GM18873 (cell line): ENCODE measurements around the gene FBLIM1.

Experiments used
- ATAC-seq: cut with Tn5 transposase; IDR thresholded peaks from one replicate; pipeline ENCODE4 v1.9.1; 2021; ENCODE audit warnings: mild to moderate bottlenecking, moderate library complexity, moderate number of reproducible peaks; ENCODE audit not compliant: unreplicated experiment, low FRiP score

Gene FBLIM1, protein sequence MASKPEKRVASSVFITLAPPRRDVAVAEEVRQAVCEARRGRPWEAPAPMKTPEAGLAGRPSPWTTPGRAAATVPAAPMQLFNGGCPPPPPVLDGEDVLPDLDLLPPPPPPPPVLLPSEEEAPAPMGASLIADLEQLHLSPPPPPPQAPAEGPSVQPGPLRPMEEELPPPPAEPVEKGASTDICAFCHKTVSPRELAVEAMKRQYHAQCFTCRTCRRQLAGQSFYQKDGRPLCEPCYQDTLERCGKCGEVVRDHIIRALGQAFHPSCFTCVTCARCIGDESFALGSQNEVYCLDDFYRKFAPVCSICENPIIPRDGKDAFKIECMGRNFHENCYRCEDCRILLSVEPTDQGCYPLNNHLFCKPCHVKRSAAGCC

DNA sequence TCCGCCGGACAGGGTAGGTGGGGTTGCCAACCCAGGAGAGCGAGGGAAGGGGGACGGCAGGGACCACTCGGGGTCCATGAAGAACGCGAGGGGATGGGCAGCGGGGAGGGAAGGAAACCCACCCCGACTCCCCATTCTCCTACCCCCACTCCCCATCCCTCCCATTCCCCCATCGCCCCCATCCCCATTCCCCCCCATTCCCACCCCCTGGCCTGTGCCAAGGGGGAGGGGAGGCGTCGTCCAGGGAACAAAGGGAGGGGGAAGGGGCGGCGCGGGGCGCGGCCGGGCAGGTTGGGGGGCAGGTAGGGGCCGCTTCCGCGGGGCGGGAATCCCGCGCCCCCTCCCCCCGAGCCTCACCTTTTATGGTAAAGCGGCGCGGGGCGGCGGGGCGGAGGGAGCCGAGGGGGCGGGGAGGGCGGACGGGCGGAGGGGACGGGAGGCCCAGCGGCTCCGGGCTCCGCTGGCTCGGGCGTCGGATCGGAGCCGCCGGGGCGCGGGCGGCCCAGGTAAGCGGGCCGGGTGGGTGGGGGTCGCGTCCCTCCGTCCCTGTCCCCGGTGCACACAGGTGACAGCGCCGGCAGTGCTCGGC, at the start of gene FBLIM1:
TSS of gene FBLIM1 (plus strand) at position 453 of the 589 bp plus-strand sequence. CDS start 6,189 bp downstream, outside the sequence.
- ATAC-seq: no peak

DNA sequence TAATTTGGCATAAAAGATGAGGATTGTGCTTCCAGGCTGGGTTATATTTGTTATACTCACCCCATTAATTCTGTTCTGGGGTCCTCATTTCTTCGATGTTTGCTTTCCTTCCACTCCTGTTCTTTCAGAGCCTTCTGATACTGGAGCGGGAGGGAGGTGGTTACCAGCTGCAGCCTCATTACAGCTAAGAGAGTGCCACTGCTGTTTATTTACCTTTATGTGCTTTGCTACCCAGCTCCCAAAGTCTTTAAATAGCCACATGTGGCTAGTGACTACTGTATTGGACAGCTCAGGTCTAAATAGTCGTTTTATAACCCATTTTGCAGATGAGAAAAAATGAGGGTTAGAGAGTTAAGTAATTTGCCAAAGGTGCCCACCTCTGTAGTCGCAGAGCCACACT, 49.4 kb upstream of the FBLIM1 start:
- no peak for ATAC-seq

DNA sequence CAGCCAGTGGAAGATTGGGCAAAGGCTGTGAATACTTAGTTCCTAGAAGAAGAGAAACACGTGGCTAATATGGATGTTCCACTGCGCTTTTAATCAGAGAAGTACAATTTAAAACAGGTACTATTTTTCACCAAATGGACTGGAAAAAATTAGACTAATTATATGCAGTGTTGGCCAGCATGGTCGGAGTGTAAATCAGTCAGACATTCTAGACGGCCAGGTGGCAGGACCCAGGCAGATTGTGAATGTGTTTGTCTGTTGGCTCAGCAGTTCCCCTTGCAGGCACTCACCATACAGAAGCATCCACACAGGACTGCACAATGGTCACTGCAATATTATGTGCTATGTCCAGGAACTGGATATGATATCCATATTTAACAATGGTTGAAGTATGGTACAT, 46.4 kb upstream of the FBLIM1 start:
- no peak for ATAC-seq

DNA sequence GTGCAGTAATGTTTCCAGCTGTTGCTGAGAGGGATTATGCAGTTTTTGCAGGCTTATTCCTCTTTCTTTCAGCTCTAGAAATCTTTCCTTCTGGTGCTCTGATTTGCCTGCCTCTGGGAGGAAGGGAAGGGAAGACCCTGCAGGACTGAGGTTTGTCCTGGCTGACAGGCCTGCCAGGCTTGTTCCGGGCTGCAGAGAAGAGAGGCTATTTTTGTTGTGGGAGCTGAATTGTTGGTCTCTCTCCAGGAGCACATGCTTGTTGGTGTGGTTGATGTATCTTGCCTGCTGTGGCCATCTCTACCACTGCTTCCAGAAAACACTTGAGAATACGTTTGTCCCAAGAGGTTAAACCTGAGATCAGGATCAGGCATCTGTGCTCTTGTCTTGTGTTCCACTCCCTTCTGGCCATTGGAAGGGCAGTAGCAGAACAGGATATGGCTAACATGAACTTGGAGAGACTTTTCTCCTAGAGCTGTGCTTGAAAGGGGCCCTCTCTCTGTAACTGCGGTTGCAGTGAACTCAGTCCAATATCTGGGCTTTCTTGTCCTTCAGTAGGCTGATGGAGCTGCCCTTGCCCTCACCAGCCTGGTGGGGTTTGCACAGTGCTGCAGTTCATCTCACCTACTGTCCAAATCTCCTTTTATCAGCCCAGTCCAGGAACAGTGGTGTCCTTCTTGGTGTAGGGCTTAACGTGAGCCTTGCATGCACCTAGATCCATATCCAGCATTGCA, 44.0 kb upstream of the FBLIM1 start:
- no peak for ATAC-seq

DNA sequence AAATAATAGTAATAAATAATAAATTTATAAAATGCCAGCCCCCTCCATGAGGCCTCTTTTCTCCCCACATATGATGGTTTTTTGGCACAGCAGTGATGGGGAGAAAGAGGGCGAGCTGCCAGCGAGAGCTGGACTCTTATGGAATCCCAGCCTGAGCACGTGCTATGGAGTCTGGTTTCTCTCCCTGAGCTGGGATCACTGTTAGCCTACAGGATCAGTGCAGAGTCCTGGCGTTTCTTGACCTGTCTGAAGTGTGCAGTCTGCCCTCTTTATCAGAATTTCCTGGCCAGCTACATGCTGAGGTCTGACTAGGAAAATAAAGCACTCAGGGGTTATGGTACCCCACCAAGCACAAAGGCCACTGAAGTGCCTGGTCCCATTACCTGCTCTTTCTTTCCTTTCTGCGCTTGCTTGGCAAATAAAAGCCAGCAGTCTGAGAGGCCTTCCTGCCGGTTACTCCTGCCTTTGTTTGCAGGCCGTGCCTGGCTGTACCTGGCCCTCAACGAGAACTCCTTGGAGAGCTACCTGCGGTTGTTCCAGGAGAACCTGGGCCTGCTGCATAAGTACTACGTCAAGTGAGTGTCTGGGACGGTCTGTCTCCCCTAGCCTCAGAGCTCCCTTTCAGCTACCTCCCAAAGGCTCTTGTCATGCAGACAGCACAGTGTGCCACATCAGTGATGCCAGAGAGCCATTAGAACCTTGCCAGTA, 41.0 kb upstream of the FBLIM1 start:
- ATAC-seq: no peak

DNA sequence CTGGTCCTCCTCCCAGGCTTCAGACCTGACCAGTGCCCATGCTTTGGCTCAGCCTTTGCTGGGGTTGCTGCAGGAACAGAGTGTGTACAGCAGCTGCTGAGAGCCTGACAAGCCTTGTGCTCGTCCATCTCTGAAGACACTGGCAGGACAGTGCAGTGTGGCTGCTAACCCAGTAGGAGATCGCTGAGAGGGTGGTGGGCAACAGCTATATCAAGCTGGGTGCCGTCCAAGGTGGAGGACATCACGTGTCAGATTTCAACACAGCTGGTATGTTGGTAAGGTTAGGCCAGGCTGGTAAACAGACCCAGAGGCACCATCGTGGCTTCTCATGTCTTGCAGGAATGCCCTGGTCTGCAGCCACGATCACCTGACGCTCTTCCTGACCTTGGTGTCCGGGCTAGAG, 40.4 kb upstream of the FBLIM1 start:
- no peak for ATAC-seq

DNA sequence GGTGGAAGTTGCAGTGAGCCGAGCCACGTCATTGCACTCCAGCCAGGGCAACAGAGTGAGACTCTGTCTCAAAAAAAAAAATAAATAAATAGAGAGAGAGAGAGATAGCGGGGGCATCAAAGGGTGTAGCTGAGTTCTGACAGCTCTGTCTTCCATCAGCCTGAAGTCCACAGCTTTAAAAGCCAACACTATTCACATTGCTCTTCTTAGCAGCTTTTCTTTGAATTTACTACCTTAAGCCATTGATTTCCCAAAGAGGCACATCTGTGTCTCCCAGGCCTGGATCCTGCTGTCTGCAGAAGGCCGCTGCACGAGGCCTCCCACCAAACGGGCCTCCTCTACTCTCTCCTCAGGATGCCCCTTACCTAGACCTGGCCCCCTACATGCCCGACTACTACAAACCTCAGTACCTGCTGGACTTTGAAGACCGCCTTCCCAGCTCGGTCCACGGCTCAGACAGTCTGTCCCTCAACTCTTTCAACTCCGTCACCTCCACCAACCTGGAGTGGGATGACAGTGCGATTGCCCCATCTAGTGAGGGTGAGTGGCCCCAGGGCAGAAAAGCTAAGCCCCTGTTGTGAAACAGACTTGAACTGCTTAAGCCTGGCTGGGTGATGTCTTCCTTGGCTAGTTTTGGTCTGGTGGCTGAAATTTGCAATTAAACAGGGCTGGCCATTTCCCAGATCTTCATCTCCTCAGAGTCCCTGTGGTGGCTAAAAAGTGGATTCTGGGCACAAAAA, 39.0 kb upstream of the FBLIM1 start:
- ATAC-seq: no peak

DNA sequence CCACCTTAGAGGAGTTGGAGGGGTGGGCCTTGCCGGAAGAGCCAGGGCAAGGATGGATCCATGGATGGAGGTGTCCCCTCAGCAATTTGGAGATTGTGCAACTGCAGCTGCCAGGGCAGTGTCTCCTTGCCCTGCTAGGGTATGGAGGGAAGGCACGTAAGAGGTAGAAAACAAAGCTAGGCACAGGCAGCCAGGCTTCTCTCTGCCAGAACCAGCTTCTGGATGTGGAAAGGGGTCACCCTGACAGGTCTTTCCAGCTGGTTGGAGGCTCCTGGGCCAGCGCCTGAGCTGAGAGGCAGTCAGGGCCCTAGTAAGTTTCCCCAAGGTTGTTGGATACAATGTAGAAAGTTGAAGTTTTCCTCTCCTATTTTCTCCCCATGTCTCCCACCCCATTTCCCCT, 37.7 kb upstream of the FBLIM1 start:
- no peak for ATAC-seq

DNA sequence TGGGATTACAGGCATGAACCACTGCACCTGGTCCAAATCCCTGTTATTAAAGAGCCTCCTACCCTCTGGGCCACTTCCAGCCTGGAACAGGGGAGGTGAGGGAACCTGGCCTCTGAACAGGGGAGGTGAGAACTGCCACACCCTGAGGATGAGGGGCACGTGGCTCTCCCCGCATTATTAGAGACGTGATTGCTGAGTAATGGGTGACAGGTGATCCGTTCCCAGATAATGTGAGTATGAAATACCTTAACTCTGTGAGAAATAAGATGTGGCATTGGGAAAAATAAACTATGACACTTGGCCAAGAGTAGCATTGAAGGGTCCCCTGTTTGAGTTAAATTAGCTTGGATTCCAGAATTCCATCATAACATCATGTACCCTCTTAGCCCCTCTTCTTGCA, 36.2 kb upstream of the FBLIM1 start:
- ATAC-seq: no peak

DNA sequence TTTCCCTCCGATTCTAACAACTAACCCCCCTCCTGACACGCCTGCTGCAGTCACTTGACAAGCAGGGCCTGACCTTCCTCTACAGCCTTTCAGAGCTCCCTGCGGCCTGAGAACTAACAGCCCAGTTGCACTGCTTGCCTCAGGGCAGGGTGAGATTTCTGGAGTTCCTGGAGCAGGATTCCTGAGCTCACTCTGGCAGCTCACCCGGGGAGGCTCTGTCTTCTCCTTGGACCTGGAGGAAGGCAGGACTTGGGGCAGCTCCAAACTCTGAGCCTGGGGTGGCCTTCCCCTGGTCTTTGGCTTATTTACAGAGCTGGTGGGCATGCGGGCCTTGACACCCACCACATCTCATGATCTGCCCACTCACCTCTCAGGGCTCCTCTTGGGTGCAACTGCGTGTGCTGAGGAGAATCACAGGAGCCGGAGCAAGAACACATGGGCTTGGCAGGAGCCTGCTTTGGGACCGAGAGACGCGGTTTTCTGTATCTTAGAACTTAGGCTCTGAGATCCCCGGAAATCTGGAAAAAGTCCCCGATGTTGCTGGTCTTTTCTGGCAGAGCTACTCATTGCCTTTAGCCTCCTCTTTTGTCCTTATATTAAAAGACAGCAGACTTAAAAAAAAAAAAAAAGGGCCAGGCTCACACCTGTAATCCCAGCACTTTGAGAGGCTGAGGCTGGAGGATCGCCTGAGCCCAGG, 35.6 kb upstream of the FBLIM1 start:
- no peak for ATAC-seq

DNA sequence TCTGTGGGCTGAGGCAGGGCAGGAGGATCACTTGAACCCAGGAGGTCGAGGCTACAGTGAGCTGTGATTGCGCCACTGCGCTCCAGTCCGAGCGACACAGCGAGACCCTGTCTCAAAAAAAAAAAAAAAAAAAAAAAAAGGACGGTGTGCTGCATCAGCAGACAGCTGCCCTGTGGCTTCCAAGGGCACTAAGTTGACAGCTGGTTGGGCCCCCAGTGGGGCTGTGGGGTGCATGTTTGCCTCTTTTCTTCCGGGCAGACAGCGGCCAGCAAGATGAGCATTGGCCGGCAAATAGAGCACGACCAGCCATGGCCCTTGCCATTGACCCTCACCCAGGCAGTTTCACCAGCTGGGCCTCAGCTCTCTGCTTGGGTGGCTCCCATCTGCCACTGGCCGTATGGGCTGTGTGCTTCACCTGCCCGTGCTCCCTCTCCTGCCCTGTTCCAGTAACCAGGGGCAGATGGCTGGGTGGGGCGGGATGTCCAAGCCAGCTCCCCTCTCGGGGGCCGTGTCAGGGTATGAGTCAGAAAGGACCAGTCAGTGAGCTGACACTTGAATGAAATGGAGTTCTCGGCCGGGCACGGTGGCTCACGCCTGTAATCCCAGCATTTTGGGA, 34.9 kb upstream of the FBLIM1 start:
- ATAC-seq: no peak

DNA sequence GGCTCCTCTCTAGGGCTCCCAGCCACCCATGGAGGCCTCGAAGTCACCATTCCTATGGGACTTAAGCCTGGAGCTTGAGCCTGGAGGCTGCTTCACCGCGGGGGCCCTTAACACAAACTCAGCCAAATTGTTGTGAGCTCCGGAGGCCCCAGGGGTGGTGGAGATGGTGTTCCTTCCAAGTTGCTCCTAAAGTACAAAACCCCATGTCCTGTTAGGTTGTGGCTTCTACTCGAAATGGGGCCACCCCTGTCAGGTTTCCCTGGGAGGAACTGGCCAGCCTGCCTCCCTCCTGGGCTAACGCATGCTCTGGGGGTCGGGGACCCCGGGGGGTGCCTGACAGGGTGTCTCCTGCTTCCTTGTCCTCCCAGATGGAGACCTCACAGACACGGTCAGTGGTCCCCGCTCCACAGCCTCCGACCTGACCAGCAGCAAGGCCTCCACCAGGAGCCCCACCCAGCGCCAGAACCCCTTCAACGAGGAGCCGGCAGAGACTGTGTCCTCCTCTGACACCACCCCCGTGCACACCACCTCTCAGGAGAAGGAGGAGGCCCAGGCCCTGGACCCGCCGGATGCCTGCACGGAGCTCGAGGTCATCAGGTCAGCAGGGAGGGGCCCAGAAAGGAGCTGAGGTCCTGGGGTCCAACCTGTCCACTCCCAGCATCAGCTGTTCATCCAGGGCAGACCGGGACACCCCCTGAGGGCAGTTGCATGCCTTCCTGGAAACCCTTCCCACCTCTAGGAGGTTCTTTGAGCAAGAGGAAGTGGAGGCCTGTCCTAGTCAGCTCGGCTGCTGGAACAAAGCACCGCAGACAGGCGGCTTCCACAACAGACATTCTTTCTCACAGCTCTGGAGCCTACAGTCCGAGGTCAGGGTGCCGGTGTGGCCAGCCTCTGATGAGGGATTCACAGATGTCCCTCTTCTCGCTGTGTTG, 33.4 kb upstream of the FBLIM1 start:
- ATAC-seq: no peak

DNA sequence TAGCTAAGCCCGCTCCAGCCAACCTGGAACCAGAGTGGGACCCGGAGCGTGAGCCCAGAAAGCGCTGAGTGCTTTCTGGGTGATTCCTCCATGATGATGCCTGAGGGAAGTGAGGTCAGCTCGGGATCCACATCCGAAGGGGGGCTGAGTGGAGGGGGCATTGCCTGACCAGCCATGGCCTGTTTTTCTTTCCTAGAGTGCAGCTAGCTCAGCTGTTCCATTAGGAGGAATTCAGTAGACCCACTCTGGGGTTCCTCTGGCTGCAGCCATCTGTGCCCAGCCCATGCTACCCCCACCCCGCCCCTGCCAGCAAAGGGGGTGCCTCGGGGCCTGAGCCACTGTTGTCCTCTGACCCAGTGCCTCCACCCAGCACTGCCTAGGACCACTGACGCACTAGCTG, 32.1 kb upstream of the FBLIM1 start:
- ATAC-seq: no peak

DNA sequence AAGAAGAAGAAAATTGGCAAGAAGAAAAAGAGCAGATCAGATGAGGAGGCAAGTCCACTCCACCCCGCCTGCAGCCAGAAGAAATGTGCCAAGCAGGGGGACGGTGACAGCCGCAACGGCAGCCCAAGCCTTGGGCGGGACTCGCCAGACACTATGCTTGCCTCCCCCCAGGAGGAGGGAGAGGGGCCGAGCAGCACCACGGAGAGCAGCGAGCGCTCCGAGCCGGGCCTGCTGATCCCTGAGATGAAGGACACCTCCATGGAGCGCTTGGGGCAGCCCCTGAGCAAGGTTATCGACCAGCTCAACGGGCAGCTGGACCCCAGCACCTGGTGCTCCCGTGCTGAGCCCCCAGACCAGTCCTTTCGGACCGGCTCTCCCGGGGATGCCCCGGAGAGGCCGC, 31.6 kb upstream of the FBLIM1 start:
- no peak for ATAC-seq

DNA sequence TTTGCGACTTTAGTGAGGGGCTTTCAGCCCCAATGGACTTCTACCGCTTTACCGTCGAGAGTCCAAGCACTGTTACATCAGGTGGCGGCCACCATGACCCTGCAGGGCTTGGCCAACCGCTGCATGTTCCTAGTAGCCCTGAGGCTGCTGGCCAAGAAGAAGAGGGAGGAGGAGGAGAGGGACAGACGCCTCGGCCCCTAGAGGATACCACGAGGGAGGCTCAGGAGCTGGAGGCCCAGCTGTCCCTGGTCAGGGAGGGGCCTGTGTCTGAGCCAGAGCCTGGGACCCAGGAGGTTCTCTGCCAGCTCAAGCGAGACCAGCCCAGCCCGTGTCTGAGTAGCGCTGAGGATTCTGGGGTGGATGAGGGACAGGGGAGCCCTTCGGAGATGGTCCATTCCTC, 31.2 kb upstream of the FBLIM1 start:
- no peak for ATAC-seq

DNA sequence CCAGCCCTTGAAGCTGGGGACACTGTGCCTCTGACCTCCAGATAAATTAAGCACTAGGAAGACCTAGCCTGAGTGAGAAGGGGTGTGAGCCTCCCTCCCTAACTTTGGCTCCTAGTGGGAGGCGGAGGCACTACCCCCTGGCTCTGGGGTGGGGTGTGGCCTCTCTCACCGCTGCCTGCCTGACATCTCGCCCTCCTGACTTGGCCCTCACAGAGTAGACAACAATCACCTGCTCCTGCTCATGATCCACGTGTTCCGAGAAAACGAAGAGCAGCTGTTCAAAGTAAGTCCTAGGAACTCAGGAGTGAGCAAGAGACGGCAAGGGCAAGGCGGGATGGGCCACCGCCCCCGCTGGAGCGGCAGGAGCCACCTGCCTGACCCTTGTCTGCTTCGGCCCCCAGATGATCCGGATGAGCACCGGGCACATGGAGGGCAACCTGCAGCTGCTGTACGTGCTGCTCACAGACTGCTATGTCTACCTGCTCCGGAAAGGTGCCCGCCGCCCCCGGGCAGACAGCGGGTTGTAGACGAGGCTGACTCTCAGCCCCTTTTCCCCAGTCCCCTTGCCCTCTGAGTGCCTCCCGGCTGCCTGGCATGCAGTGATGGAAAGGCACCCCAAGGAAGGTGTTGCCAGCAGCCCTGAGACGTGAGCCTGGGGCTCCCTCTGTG, 30.6 kb upstream of the FBLIM1 start:
- ATAC-seq: no peak

DNA sequence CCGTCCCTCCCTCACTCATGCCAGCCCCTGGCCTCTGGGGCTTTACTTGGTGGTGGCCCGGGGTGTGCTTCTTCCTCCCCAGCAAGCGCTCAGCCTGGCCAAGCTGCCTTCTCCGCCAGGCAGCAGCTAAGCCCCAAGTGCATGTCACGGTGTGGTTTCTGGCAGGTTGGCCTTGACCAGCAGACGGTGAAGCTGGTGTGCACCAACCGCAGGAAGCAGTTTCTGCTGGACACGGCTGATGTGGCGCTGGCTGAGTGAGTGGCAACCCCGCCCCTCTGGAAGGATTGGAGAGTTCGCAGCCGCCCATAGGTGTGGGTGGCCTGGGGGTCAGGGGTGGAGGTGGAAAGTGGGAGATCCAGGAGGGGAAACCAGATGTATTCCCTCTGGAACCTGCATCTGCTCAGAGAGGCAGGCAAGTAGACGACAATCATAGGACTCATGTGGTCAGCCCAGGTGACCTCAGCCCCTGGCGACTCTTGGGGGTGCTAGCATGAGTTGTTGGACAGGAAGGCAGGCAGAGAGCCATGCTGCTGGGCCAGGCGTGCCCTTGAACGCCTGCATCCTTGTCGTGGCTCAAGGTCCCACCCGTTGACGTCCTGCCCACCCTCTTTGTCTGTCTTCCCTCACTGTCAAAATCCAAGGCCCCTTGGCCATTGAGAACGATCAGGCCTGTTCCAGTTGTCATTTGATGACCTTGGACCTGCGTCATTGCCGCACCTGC, 29.5 kb upstream of the FBLIM1 start:
- ATAC-seq: no peak
